HFF-Myc (cell line): ENCODE data around the gene MIB2.

Experiments used
- DNase-seq: peaks from one replicate; pipeline ENCODE4 v3.0.0-alpha.2; 2011; ENCODE audit warnings: low read depth; ENCODE audit errors: extremely low read depth
- H3K4me3 ChIP-seq: replicated peaks from 2 replicates; pipeline ENCODE4 v1.5.1; 2011; ENCODE audit warnings: low read depth, mild to moderate bottlenecking, control low read depth, low read length
- CTCF ChIP-seq: IDR thresholded peaks from 2 replicates; pipeline ENCODE4 v1.5.1; 2012; ENCODE audit warnings: mild to moderate bottlenecking, low read depth, low read length, control low read depth; ENCODE audit errors: missing control alignments

Gene MIB2

DNA sequence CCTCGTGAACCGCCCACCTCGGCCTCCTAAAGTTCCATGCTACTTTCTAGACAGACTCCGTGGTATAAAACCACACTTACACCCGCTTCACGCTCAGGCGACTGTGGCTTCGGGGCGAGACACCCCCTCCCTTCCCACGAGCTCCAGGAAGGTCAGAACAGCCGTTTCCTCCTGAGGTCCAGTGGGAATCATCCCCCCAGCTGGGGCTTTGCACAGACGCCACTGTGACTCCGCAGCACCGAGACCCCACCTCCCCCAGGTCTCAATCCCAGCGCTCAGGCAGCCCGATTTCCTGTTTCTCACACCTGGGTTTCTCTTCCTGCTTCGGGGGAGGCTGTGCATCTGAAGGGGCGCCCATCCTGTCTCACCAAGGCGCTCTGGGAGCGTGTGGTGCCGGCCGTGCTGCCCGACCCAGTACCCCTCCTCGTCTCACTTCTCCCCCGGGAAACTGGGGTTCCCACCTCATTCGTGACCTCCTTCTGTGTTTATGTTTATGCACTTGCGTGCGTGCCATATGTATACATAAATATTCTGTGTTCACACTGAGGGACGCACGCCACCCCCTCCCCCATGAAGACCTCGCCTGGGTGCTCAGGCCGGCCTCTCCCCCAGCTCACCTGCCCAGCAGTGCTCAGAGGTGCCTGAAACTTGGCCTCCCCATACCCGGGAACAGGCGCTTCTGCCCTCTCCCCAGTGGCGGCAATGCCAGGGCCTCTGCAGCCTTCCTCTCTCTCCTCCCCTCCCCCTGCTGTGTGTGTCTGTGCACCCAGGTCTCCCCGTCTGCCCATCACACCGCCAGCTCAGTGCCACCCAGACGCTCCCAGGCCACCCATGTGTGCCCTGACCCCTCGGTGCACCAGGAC, 62.6 kb downstream of the MIB2 start:
- H3K4me3 ChIP-seq = no peak overlapping the region
- no peak for DNase-seq
- TF ChIP-seq CTCF = no peak

- no peak for DNase-seq
- no peak for TF ChIP-seq CTCF
- H3K4me3 ChIP-seq = no peak overlapping the region
Measured at GRCh38 chr1:1678581-1679380, 63.5 kb downstream of the MIB2 start.
